Nephron progenitor cell (in vitro differentiated cells): Measurements from ENCODE around the gene ABTB2.
A peak's percentile ranks its signal among the peaks of the same experiment; 100 is the strongest.

Experiments used
- DNase-seq: peaks from one replicate; pipeline ENCODE4 v3.0.0; 2021
- H3K27ac Mint-ChIP-seq: 2 replicates; pipeline ENCODE4 v1.8.0; 2021; ENCODE audit warnings: mild to moderate bottlenecking, moderate library complexity, mixed read lengths
- H3K27me3 Mint-ChIP-seq: 2 replicates; pipeline ENCODE4 v1.8.0; 2021; ENCODE audit warnings: mild to moderate bottlenecking, low read depth, mixed read lengths; ENCODE audit not compliant: poor library complexity
- H3K36me3 Mint-ChIP-seq: 2 replicates; pipeline ENCODE4 v1.8.0; 2021; ENCODE audit warnings: low read depth, mixed read lengths
- H3K4me1 Mint-ChIP-seq: 2 replicates; pipeline ENCODE4 v1.8.0; 2021; ENCODE audit warnings: mixed read lengths
- H3K4me3 Mint-ChIP-seq: 2 replicates; pipeline ENCODE4 v1.8.0; 2021; ENCODE audit warnings: mild to moderate bottlenecking, moderate library complexity, mixed read lengths
- H3K9me3 Mint-ChIP-seq: 2 replicates; pipeline ENCODE4 v1.8.0; 2021; ENCODE audit warnings: mild to moderate bottlenecking, moderate library complexity, mixed read lengths
- CTCF ChIP-seq: fragments of 200-600 bp; sonication (generic); IDR thresholded peaks from 2 replicates; pipeline ENCODE4 v1.5.0; 2021; ENCODE audit warnings: antibody characterized with exemption

The ABTB2 gene

GRCh38 chr11:34316347-34317035, 41.3 kb downstream of the ABTB2 start:
- H3K36me3 Mint-ChIP-seq: no peaks in the 10 kb centered on the region
- no peak overlapping the region for H3K4me3 Mint-ChIP-seq
- H3K27ac Mint-ChIP-seq: no peak overlapping the region
- H3K4me1 Mint-ChIP-seq: peaks cover 14% of the 10 kb centered on the region
- no peak for DNase-seq
- H3K27me3 Mint-ChIP-seq: peaks cover 52% of the 10 kb centered on the region
- TF ChIP-seq CTCF: no peak
- no peaks in the 10 kb centered on the region for H3K9me3 Mint-ChIP-seq

- peaks cover 23% of the 10 kb centered on the region for H3K4me1 Mint-ChIP-seq
- H3K27me3 Mint-ChIP-seq: peaks cover 52% of the 10 kb centered on the region
- H3K27ac Mint-ChIP-seq: peak overlapping the region; percentile 48
- no peaks in the 10 kb centered on the region for H3K36me3 Mint-ChIP-seq
- H3K9me3 Mint-ChIP-seq: no peaks in the 10 kb centered on the region
- H3K4me3 Mint-ChIP-seq: no peak overlapping the region
- no peak for TF ChIP-seq CTCF
- no peak for DNase-seq
Measured at GRCh38 chr11:34315394-34315793, 42.4 kb downstream of the ABTB2 start.

GRCh38 chr11:34314936-34315335, 42.9 kb downstream of the ABTB2 start:
- Mint-ChIP-seq H3K9me3 (no peaks in the 10 kb centered on the region), H3K27ac (no peak overlapping the region), H3K27me3 (peaks cover 54% of the 10 kb centered on the region), H3K36me3 (no peaks in the 10 kb centered on the region), H3K4me3 (no peak overlapping the region), H3K4me1 (peaks cover 28% of the 10 kb centered on the region)
- TF ChIP-seq CTCF: no peak
- DNase-seq: no peak

- H3K27me3 Mint-ChIP-seq: peaks cover 54% of the 10 kb centered on the region
- peaks cover 31% of the 10 kb centered on the region for H3K4me1 Mint-ChIP-seq
- no peak overlapping the region for H3K4me3 Mint-ChIP-seq
- H3K9me3 Mint-ChIP-seq: no peaks in the 10 kb centered on the region
- H3K36me3 Mint-ChIP-seq: no peaks in the 10 kb centered on the region
- no peak overlapping the region for H3K27ac Mint-ChIP-seq
- DNase-seq: no peak
- TF ChIP-seq CTCF: no peak
Measured at GRCh38 chr11:34314176-34314575, 43.6 kb downstream of the ABTB2 start.

GRCh38 chr11:34313099-34313517, 44.7 kb downstream of the ABTB2 start:
- peaks cover 35% of the 10 kb centered on the region for H3K4me1 Mint-ChIP-seq
- DNase-seq: no peak
- H3K36me3 Mint-ChIP-seq: no peaks in the 10 kb centered on the region
- H3K27me3 Mint-ChIP-seq: peaks cover 51% of the 10 kb centered on the region
- H3K27ac Mint-ChIP-seq: no peak overlapping the region
- H3K4me3 Mint-ChIP-seq: no peak overlapping the region
- no peak for TF ChIP-seq CTCF
- H3K9me3 Mint-ChIP-seq: no peaks in the 10 kb centered on the region

GRCh38 chr11:34311126-34311525, 46.7 kb downstream of the ABTB2 start:
- no peak for DNase-seq
- Mint-ChIP-seq H3K36me3 (no peaks in the 10 kb centered on the region), H3K4me1 (peaks cover 35% of the 10 kb centered on the region), H3K27me3 (peaks cover 47% of the 10 kb centered on the region), H3K27ac (no peak overlapping the region), H3K4me3 (no peak overlapping the region), H3K9me3 (no peaks in the 10 kb centered on the region)
- TF ChIP-seq CTCF: no peak
